CD4-positive, alpha-beta T cell (primary cell): ENCODE measurements around the gene HIVEP3. TPM values are rescaled to one million over a fixed set of nuclear protein-coding genes. Genes with fewer than 3 reads are reported as not detected.

Source experiments
- ATAC-seq: fragments of 200-7000 bp; cut with Tn5 transposase; one replicate; pipeline ENCODE4 v1.10.0; 2022; ENCODE audit warnings: mild to moderate bottlenecking; ENCODE audit not compliant: poor library complexity
- CTCF ChIA-PET: fragments of 350-600 bp; sonication (Branson Sonifier 250); formaldehyde crosslinking; loops from one replicate; lab custom pipeline; 2021; ENCODE audit warnings: antibody characterized with exemption, inconsistent platforms; lab: Charles Lee
- POLR2A ChIA-PET: fragments of 350-600 bp; sonication (Branson Sonifier 250); formaldehyde crosslinking; loops from one replicate; lab custom pipeline; 2021; ENCODE audit warnings: antibody characterized with exemption, inconsistent platforms; lab: Charles Lee
- DNase-seq, 14 experiments: peaks; one replicate each; pipeline ENCODE4 v3.0.0-alpha.2; 2013 to 2020; ENCODE audit warnings: mixed read lengths in 2 of 14
- H3K27ac ChIP-seq, 2 donors: one replicate each; pipeline versions ENCODE4 v1.5.1 to v1.7.0; 2013; ENCODE audit warnings: low read length in 2 of 2, low read depth in 1 of 2, mild to moderate bottlenecking in 1 of 2
- H3K27me3 ChIP-seq, 2 experiments: 1 replicate in 1 of 2; 2 replicates in 1 of 2; pipeline versions ENCODE4 v1.6.1 to v1.7.0; 2013; ENCODE audit warnings: low read length in 2 of 2, control low read depth in 1 of 2, mild to moderate bottlenecking in 1 of 2, moderate library complexity in 1 of 2; ENCODE audit not compliant: insufficient read depth in 2 of 2, control insufficient read depth in 1 of 2
- H3K36me3 ChIP-seq: one replicate; pipeline ENCODE4 v1.6.1; 2013; ENCODE audit warnings: low read length, control low read depth; ENCODE audit not compliant: insufficient read depth
- H3K4me1 ChIP-seq: one replicate; pipeline ENCODE4 v1.6.1; 2013; ENCODE audit warnings: low read length, control low read depth; ENCODE audit not compliant: insufficient read depth
- H3K4me3 ChIP-seq: one replicate; pipeline ENCODE4 v1.5.1; 2013; ENCODE audit warnings: mild to moderate bottlenecking, low read length, moderate library complexity
- H3K9me3 ChIP-seq, 2 experiments: 1 replicate in 1 of 2; 2 replicates in 1 of 2; pipeline versions ENCODE4 v1.6.1 to v1.7.0; 2013; ENCODE audit warnings: low read length in 2 of 2, mild to moderate bottlenecking in 2 of 2, control low read depth in 1 of 2, moderate library complexity in 1 of 2; ENCODE audit not compliant: control insufficient read depth in 1 of 2, insufficient read depth in 1 of 2
- H3K27ac Mint-ChIP-seq: one replicate; pipeline ENCODE4 v1.8.0; 2020; ENCODE audit warnings: mixed read lengths
- H3K27me3 Mint-ChIP-seq: one replicate; pipeline ENCODE4 v1.8.0; 2021; ENCODE audit warnings: mixed read lengths
- H3K36me3 Mint-ChIP-seq: one replicate; pipeline ENCODE4 v1.8.0; 2021; ENCODE audit warnings: low read depth, mixed read lengths
- H3K4me1 Mint-ChIP-seq: one replicate; pipeline ENCODE4 v1.8.0; 2021; ENCODE audit warnings: low read depth, mixed read lengths
- H3K4me3 Mint-ChIP-seq: one replicate; pipeline ENCODE4 v1.8.0; 2020; ENCODE audit warnings: mild to moderate bottlenecking, mixed read lengths
- H3K9me3 Mint-ChIP-seq: one replicate; pipeline ENCODE4 v1.8.0; 2020; ENCODE audit warnings: mixed read lengths
- intact Hi-C, 2 experiments: fragments of 100-400 bp; cut with DNase I in 1 of 2; cut with micrococcal nuclease in 1 of 2; formaldehyde crosslinking; loops; one replicate each; pipeline versions ENCODE4 v1.15.1 to v1.9.0; 2023 to 2025; cut with DNase I, micrococcal nuclease
- total RNA-seq, 174 experiments: library from RNA in 2 of 174; stranded (reverse) in 2 of 174; gene quantifications; one replicate each; pipeline ENCODE4 v1.2.3 and lab custom pipeline; 2021 to 2026
- TF ChIP-seq, protein P1 (sequence below): fragments of 200-600 bp; IDR thresholded peaks from one replicate; pipeline ENCODE4 v1.8.0; 2022; ENCODE audit warnings: antibody characterized with exemption, mild to moderate bottlenecking

The HIVEP3 gene
- total RNA-seq, 2 experiments from 2014 or later: 5.1 to 5.4 TPM

DNA sequence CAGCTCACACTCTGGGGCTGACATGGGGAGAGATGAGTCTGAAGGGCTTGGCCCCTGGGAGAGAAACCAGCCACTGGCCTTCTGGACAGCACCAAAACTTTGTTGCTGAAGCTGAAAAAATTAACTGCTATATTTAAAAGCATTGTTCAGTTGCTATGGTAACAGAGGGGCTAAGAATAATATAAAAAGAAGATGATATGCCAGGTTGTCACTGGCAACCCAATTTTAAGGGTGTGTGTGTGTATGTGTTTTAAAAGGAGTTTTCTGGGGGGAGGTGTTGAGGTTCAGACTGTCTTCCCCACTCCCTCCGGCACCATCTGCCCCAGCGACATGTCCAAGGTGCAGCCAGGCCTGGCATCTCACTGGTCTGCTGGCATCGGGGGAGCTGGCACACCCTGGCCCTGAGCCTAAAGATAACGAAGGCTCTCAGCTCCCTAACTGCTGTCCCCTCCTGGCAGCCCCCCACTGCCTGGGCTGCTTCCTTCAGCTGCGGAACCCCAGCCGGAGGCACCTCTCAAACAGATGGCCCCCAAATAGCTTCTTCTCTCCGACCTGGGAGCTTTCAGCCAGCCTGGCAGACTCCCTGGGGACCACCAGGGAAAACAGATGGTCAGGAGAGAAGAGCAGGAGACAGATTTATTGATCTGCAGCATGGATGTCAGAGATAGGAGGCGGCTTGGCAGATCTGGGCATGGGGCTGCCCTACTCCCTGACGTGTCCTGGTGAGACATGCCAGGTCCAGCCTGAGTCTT, 203.9 kb downstream of the HIVEP3 start:
- H3K36me3 Mint-ChIP-seq: no peaks in the 10 kb centered on the region
- no peak overlapping the region for H3K27ac ChIP-seq
- TF ChIP-seq, protein P1, sequence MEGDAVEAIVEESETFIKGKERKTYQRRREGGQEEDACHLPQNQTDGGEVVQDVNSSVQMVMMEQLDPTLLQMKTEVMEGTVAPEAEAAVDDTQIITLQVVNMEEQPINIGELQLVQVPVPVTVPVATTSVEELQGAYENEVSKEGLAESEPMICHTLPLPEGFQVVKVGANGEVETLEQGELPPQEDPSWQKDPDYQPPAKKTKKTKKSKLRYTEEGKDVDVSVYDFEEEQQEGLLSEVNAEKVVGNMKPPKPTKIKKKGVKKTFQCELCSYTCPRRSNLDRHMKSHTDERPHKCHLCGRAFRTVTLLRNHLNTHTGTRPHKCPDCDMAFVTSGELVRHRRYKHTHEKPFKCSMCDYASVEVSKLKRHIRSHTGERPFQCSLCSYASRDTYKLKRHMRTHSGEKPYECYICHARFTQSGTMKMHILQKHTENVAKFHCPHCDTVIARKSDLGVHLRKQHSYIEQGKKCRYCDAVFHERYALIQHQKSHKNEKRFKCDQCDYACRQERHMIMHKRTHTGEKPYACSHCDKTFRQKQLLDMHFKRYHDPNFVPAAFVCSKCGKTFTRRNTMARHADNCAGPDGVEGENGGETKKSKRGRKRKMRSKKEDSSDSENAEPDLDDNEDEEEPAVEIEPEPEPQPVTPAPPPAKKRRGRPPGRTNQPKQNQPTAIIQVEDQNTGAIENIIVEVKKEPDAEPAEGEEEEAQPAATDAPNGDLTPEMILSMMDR: no peak
- intact Hi-C loops: no loop called here
- H3K4me3 ChIP-seq: no peak overlapping the region
- H3K4me3 Mint-ChIP-seq: no peak overlapping the region
- H3K27ac Mint-ChIP-seq: no peak overlapping the region
- ChIA-PET CTCF (no interaction called here), POLR2A (interaction anchor here (0.6 kb wide), 1 partner anchor 26 kb away, joined by 3 read pairs; no protein-coding TSS in a partner anchor)
- no peaks in the 10 kb centered on the region for H3K27me3 Mint-ChIP-seq
- no peak for DNase-seq
- H3K36me3 ChIP-seq: no peaks in the 10 kb centered on the region
- no peaks in the 10 kb centered on the region for H3K27me3 ChIP-seq
- ATAC-seq: no peak
- H3K9me3 ChIP-seq: no peaks in the 10 kb centered on the region
- H3K4me1 Mint-ChIP-seq: no peaks in the 10 kb centered on the region
- peaks cover 6% of the 10 kb centered on the region for H3K4me1 ChIP-seq
- H3K9me3 Mint-ChIP-seq: no peaks in the 10 kb centered on the region

DNA sequence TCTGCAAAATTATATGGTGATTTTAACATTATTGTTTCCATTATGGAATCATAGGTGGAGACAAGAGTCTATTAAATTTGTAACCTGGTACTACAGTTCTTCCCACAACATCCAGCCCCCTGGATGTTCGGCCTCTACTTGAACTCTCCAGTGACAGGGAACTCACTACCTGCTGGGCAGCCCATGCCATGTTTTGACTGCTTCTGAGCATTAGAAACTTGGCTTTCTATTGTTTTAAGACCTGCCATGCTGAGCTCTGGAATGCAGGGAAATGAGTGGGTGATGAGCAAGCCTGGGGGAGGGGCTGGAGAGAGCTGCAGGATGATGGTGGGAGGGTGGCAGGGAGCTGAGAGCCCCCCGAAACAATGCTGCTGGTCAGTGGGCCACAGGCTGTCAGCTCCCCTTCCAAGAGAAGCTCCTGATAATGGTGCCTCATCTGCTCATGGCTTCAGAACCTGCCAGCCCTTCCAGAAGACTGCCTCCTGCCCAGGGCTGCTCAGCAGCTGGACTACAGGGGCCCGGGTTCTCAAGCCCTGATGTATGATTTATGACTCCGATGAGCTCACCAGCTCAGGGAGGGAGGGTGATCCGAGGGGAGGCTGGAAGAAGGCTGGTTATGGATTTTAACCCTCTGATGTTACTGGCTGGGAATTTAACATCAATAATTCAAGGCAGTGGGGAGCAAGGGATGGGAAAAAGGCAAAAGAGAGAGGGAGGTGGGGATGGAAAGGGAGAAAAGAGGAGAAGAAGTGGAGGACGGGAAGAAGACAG, 205.0 kb downstream of the HIVEP3 start:
- H3K4me3 ChIP-seq: no peak overlapping the region
- no peak for DNase-seq
- peaks cover 10% of the 10 kb centered on the region for H3K4me1 ChIP-seq
- H3K9me3 Mint-ChIP-seq: no peaks in the 10 kb centered on the region
- no peak overlapping the region for H3K4me3 Mint-ChIP-seq
- no peaks in the 10 kb centered on the region for H3K9me3 ChIP-seq
- TF ChIP-seq, protein P1: no peak
- intact Hi-C loops: no loop called here
- H3K27me3 ChIP-seq: no peaks in the 10 kb centered on the region
- no peak overlapping the region for H3K27ac Mint-ChIP-seq
- no peaks in the 10 kb centered on the region for H3K27me3 Mint-ChIP-seq
- H3K36me3 Mint-ChIP-seq: no peaks in the 10 kb centered on the region
- ChIA-PET POLR2A (no interaction called here), CTCF (no interaction called here)
- H3K4me1 Mint-ChIP-seq: no peaks in the 10 kb centered on the region
- no peak overlapping the region for H3K27ac ChIP-seq
- H3K36me3 ChIP-seq: no peaks in the 10 kb centered on the region
- ATAC-seq: no peak

DNA sequence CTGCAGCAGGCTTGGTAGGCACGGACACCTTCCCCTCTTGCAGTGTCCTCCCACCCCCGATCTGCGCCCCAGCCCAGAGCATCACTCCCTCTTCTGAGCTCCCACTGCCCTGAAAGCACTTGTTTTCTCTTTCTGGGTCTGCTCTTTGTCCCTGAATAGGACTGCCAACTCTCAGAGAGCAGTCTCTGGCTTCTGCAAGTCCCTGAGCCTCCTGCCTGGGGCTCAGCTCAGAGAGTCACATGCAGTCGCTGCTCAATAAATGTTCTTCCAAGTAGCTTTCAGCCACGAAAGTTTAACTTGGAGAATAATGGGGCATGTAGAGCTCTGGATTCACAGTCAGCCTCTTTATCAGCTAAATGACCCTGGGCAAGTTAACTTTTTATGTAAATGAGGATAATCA, 205.6 kb downstream of the HIVEP3 start:
- intact Hi-C loops: no loop called here
- ATAC-seq: no peak
- ChIA-PET CTCF (no interaction called here), POLR2A (no interaction called here)
- H3K9me3 ChIP-seq: no peaks in the 10 kb centered on the region
- DNase-seq: no peak
- H3K4me1 Mint-ChIP-seq: no peaks in the 10 kb centered on the region
- no peak overlapping the region for H3K4me3 ChIP-seq
- no peak overlapping the region for H3K4me3 Mint-ChIP-seq
- no peaks in the 10 kb centered on the region for H3K27me3 Mint-ChIP-seq
- no peak overlapping the region for H3K27ac ChIP-seq
- H3K4me1 ChIP-seq: peaks cover 10% of the 10 kb centered on the region
- H3K9me3 Mint-ChIP-seq: no peaks in the 10 kb centered on the region
- TF ChIP-seq, protein P1: no peak
- H3K36me3 ChIP-seq: no peaks in the 10 kb centered on the region
- no peaks in the 10 kb centered on the region for H3K27me3 ChIP-seq
- no peaks in the 10 kb centered on the region for H3K36me3 Mint-ChIP-seq
- no peak overlapping the region for H3K27ac Mint-ChIP-seq
